Measurements from ENCODE around the gene SEMA3B.
"Not testable (repeated sequence)": the region's sequence is repeated elsewhere in the genome, so short reads cannot be mapped to it uniquely, and the experiment has no call there.

SEMA3B gene

DNA sequence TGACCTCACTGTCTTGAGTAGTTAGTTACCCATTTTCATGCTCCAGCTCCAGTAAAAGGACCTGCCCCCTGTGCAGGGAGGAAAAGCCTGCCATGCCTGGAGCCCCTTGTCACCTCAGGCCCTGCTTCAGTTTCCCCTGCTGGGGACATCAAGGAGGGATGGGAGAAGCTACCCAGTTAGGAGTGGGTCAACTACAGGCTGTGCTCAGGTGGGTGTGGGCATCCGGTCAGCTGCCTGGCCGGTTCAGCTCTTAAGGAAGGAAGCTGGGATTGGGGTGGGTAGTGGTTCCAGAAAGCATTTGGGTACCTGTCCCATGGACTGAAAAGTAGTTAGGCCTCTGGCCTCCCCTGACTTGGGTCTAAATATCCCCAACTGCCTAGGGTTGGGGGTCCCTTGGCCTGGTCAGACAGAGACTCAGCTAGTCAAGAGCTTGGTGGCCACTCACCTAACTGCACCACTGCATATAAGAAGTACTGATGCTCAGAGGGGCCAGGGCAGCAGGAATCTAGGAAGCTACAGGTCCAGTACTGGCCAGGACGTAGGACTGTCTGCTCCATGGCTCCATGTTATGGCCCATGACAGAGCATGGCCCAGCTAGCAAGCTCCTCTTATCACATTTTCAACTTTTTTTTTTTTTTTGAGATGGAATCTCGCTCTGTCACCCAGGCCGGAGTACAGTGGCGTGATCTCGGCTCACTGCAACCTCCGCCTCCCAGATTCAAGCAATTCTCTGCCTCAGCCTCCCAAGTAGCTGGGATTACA is 10.5 kb downstream of the SEMA3B start:
- TF ChIP-seq, protein P1, sequence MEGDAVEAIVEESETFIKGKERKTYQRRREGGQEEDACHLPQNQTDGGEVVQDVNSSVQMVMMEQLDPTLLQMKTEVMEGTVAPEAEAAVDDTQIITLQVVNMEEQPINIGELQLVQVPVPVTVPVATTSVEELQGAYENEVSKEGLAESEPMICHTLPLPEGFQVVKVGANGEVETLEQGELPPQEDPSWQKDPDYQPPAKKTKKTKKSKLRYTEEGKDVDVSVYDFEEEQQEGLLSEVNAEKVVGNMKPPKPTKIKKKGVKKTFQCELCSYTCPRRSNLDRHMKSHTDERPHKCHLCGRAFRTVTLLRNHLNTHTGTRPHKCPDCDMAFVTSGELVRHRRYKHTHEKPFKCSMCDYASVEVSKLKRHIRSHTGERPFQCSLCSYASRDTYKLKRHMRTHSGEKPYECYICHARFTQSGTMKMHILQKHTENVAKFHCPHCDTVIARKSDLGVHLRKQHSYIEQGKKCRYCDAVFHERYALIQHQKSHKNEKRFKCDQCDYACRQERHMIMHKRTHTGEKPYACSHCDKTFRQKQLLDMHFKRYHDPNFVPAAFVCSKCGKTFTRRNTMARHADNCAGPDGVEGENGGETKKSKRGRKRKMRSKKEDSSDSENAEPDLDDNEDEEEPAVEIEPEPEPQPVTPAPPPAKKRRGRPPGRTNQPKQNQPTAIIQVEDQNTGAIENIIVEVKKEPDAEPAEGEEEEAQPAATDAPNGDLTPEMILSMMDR (IDR thresholded peaks at IDR 0.05; ENCODE audit: unreplicated experiment in 3 of 3) = no peak
- H3K4me1 Mint-ChIP-seq = peaks cover 11% of the 10 kb centered on the region
- no peaks in the 10 kb centered on the region for H3K9me3 Mint-ChIP-seq

DNA sequence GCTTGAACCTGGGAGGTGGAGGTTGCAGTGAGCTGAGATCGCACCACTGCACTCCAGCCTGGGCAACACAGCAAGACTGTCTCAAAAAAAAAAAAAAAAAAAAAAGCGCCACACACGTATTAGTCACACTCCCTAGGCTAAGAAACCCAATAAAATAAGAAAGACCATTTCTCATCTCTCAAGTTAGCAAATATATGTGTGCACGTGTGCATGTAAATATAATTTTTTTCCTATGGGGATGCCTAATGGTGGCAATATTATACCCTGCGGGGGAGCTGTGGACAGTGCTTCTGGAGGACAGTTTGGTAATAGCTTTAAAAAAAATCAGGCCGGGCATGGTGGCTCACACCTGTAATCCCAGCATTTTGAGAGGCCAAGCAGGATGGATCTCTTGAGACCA is 15.2 kb downstream of the SEMA3B start:
- H3K27ac Mint-ChIP-seq; H3K36me3 Mint-ChIP-seq (ENCODE audit: low read depth); H3K4me1 Mint-ChIP-seq; H3K9me3 Mint-ChIP-seq; H3K27me3 Mint-ChIP-seq (ENCODE audit: low read depth); H3K4me3 Mint-ChIP-seq: not testable (repeated sequence)

More for the DNA sequence above, 10.5 kb downstream of the SEMA3B start:
- H3K4me3 Mint-ChIP-seq = no peak overlapping the region
- H3K36me3 Mint-ChIP-seq (ENCODE audit: low read depth) = peaks cover 3% of the 10 kb centered on the region
- peaks cover 12% of the 10 kb centered on the region for H3K27me3 Mint-ChIP-seq (ENCODE audit: low read depth)
- H3K27ac Mint-ChIP-seq = no peak overlapping the region

DNA sequence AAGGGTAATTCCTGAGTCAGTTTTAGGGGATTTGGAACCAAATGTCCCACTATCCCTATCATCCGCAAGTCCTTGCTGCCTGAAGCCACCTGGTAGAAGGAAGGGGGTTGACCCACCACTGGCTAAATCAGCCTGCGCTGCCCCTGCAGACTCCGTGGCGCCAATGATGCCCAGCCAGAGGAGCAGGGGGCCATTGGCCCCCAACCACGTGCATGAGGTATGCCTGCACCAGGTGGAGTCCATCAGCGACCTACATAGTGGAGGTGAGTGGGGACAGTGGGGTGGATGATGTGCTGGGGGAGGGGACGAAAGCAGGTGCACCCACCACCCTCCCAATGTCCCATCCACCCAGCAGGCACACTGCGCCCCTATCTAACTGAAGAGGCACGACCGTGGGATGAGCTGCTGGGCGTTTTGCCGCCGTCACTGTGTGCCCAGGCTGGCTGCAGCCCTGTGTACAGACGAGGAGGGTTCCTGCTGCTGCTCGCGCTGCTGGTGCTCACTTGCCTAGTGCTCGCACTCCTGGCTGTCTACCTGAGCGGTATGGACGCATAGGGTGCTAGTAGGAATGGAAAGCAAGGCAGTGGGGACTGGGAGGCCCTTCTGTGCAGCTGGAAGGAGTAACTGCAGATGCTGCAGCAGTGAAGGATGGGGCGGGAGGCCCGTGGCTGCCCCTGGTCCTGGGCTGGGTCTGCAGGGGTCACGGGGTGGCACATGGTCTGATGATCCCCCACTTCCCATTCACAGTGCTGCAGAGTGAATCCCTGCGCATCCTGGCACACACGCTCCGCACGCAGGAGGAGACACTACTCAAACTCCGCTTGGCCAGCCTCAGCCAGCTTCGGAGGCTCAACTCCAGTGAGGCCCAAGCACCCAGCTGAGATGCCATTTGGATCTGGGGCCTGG is 17.6 kb downstream of the SEMA3B start:
- no peaks in the 10 kb centered on the region for H3K36me3 Mint-ChIP-seq (ENCODE audit: low read depth)

DNA sequence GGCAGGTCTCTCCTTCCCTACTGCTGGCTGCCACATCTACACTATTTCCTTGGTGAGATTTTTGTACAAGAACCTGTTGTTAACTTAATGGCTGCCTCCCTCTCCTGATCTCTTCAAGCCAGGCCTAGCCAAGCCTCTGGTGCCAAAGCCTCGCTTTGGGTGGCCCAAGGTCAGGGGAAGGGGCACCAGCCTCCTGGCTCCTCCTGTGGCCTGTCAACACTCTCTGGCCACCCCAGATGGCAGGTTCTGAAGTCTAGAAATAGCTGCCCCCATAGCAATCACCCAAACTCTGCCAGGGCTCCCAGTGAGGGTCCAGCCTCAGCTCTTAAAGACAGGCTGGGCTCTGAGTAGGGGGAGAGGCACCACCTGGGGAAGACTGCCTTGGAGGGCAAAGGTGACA is 18.3 kb downstream of the SEMA3B start:
- no peak overlapping the region for H3K27ac Mint-ChIP-seq
- peak overlapping the region in 1 of 3 experiments; percentile 46 for H3K4me3 Mint-ChIP-seq
- H3K36me3 Mint-ChIP-seq (ENCODE audit: low read depth) = no peaks in the 10 kb centered on the region
- peaks cover 7% of the 10 kb centered on the region for H3K4me1 Mint-ChIP-seq
- H3K9me3 Mint-ChIP-seq = no peaks in the 10 kb centered on the region
- TF ChIP-seq, protein P1 (IDR thresholded peaks at IDR 0.05; ENCODE audit: unreplicated experiment in 3 of 3) = no peak
- H3K27me3 Mint-ChIP-seq (ENCODE audit: low read depth) = no peaks in the 10 kb centered on the region

More for the DNA sequence above, 17.6 kb downstream of the SEMA3B start:
- Mint-ChIP-seq H3K4me1 (peaks cover 6% of the 10 kb centered on the region), H3K27ac (no peak overlapping the region), H3K9me3 (no peaks in the 10 kb centered on the region), H3K27me3 (ENCODE audit: low read depth) (no peaks in the 10 kb centered on the region), H3K4me3 (no peak overlapping the region)
- TF ChIP-seq, protein P1 (IDR thresholded peaks at IDR 0.05; ENCODE audit: unreplicated experiment in 3 of 3) = no peak

DNA sequence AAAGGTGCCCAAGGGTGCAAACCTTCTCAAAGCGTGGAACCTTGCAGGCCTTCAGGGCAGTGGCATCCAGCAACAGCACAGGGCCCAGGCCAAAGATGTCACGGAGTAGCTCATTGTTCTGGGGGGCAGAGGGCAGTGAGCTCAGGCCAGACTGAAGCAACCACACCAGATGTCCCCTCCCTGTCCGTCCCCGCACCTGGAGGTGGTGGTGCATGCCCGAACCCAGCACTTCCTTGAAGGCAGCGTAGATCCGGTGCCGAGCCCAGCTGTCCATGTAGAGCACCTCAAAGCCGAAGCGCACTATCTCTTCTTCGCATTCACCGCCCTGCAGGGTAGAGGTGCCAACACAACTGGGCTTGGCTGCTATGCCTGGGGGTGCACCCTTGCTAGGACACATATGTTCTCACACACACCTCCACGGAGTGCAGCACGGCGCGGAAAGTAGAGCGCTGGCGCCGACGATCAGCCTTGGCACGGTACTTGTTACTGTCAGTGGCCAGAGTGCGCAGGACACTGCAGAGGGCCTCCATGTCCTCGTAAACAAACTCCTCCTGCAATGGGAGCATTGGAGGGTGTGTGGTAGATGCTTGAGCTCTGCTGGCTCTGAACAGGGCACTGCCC is 19.6 kb downstream of the SEMA3B start:
- no peaks in the 10 kb centered on the region for H3K36me3 Mint-ChIP-seq (ENCODE audit: low read depth)
- H3K27ac Mint-ChIP-seq = no peak overlapping the region
- H3K27me3 Mint-ChIP-seq (ENCODE audit: low read depth) = peaks cover 3% of the 10 kb centered on the region
- TF ChIP-seq, protein P1 (IDR thresholded peaks at IDR 0.05; ENCODE audit: unreplicated experiment in 3 of 3) = no peak
- peaks cover 14% of the 10 kb centered on the region for H3K4me1 Mint-ChIP-seq
- peak overlapping the region in 2 of 3 experiments; percentile 13 to 78 for H3K4me3 Mint-ChIP-seq
- H3K9me3 Mint-ChIP-seq = no peaks in the 10 kb centered on the region

DNA sequence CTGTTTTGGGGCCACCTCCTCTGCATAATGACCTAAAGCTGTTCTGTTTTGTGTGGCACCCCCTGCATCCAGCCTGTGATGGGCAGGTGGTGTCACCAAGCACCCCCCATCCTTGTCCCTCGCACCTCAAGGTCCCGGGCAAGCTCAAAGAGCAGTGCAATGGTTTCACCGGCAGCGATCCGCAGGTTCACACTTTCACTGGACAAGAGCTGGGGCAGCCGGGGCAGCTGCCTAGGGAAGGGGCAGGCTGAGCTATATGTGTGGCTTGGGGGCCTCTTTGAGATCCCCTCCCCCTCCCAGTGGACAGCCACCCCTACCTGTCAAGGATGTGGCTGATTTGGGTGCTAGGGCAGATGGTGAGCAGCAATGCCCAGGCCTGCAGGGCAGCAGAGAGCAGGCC is 20.2 kb downstream of the SEMA3B start:
- H3K27ac Mint-ChIP-seq = no peak overlapping the region
- peaks cover 14% of the 10 kb centered on the region for H3K4me1 Mint-ChIP-seq
- peak overlapping the region; percentile 64 to 78 (median 65) for H3K4me3 Mint-ChIP-seq
- peaks cover 3% of the 10 kb centered on the region for H3K27me3 Mint-ChIP-seq (ENCODE audit: low read depth)
- H3K9me3 Mint-ChIP-seq = no peaks in the 10 kb centered on the region
- H3K36me3 Mint-ChIP-seq (ENCODE audit: low read depth) = no peaks in the 10 kb centered on the region
- TF ChIP-seq, protein P1 (IDR thresholded peaks at IDR 0.05; ENCODE audit: unreplicated experiment in 3 of 3) = no peak
